Liver (tissue), 9 donors: ENCODE data around the gene RMI1. TPM values are rescaled to one million over a fixed set of nuclear protein-coding genes. Genes with fewer than 3 reads are reported as not detected.

Experiments used
- DNase-seq: peaks from one replicate; pipeline ENCODE4 v3.0.0-alpha.2; 2017; ENCODE audit warnings: low spot score
- H3K27ac ChIP-seq, 2 donors: one replicate each; pipeline ENCODE4 v1.7.0; 2013; ENCODE audit warnings: inconsistent platforms in 2 of 2, low read length in 2 of 2, control low read depth in 1 of 2, low read depth in 1 of 2, mild to moderate bottlenecking in 1 of 2
- H3K27me3 ChIP-seq, 4 donors: one replicate each; pipeline versions ENCODE4 v1.6.1 to v1.7.0; 2013; ENCODE audit warnings: low read length in 3 of 4, inconsistent platforms in 1 of 4, mild to moderate bottlenecking in 1 of 4, moderate library complexity in 1 of 4; ENCODE audit not compliant: control insufficient read depth in 4 of 4, insufficient read depth in 4 of 4
- H3K36me3 ChIP-seq, 4 donors: one replicate each; pipeline versions ENCODE4 v1.6.1 to v1.7.0; 2013; ENCODE audit warnings: low read length in 3 of 4, mild to moderate bottlenecking in 3 of 4, low read depth in 1 of 4, moderate library complexity in 1 of 4; ENCODE audit not compliant: control insufficient read depth in 4 of 4, insufficient read depth in 3 of 4
- H3K4me1 ChIP-seq, 4 donors: one replicate each; pipeline versions ENCODE4 v1.6.1 to v1.7.0; 2013; ENCODE audit warnings: low read length in 3 of 4, mild to moderate bottlenecking in 3 of 4, moderate library complexity in 1 of 4; ENCODE audit not compliant: control insufficient read depth in 4 of 4, insufficient read depth in 4 of 4
- H3K4me3 ChIP-seq, 3 donors: one replicate each; pipeline versions ENCODE4 v1.6.1 to v1.7.0; 2013; ENCODE audit warnings: low read length in 3 of 3, control low read depth in 1 of 3, low read depth in 1 of 3, mild to moderate bottlenecking in 1 of 3
- H3K9ac ChIP-seq, 2 donors: one replicate each; pipeline ENCODE4 v1.7.0; 2013; ENCODE audit warnings: low read length in 2 of 2, mild to moderate bottlenecking in 2 of 2, moderate library complexity in 2 of 2, control low read depth in 1 of 2, low read depth in 1 of 2
- H3K9me3 ChIP-seq, 4 donors: one replicate each; pipeline versions ENCODE4 v1.6.1 to v1.7.0; 2013; ENCODE audit warnings: low read length in 3 of 4; ENCODE audit not compliant: control insufficient read depth in 4 of 4
- ATF3 ChIP-seq: IDR thresholded peaks from 2 replicates; pipeline ENCODE4 v1.6.1; 2016; ENCODE audit warnings: antibody characterized with exemption
- CTCF ChIP-seq: fragments of 150-350 bp; IDR thresholded peaks from 2 replicates; pipeline ENCODE4 v1.5.1; 2017; ENCODE audit warnings: improper control_type of control experiment, low read depth, low read length; ENCODE audit not compliant: missing input control
- EGR1 ChIP-seq, 2 donors: IDR thresholded peaks; 2 replicates each; pipeline ENCODE4 v1.6.1; 2016 to 2018; ENCODE audit warnings: antibody characterized with exemption in 2 of 2, low read depth in 2 of 2
- FOXA1 ChIP-seq: IDR thresholded peaks from 2 replicates; pipeline ENCODE4 v1.6.1; 2016; ENCODE audit warnings: antibody characterized with exemption
- FOXA2 ChIP-seq: IDR thresholded peaks from 2 replicates; pipeline ENCODE4 v1.6.1; 2016; ENCODE audit warnings: antibody characterized with exemption
- HNF4A ChIP-seq, 2 donors: conservative IDR thresholded peaks; 2 replicates each; pipeline ENCODE4 v1.6.1; 2016; ENCODE audit warnings: antibody characterized with exemption in 2 of 2, mild to moderate bottlenecking in 2 of 2
- JUND ChIP-seq, 2 donors: IDR thresholded peaks; 2 replicates each; pipeline ENCODE4 v1.6.1; 2016; ENCODE audit warnings: antibody characterized with exemption in 2 of 2
- MAX ChIP-seq: IDR thresholded peaks from 2 replicates; pipeline ENCODE4 v1.6.1; 2016; ENCODE audit warnings: antibody characterized with exemption
- NR2F2 ChIP-seq: IDR thresholded peaks from 2 replicates; pipeline ENCODE4 v1.6.1; 2016; ENCODE audit warnings: antibody characterized with exemption
- RAD21 ChIP-seq, 2 donors: IDR thresholded peaks; 2 replicates each; pipeline ENCODE4 v1.6.1; 2016; ENCODE audit warnings: antibody characterized with exemption in 2 of 2, mild to moderate bottlenecking in 2 of 2
- REST ChIP-seq: IDR thresholded peaks from 2 replicates; pipeline ENCODE4 v1.6.1; 2016; ENCODE audit warnings: antibody characterized with exemption, mild to moderate bottlenecking
- RXRA ChIP-seq, 2 donors: IDR thresholded peaks; 2 replicates each; pipeline ENCODE4 v1.6.1; 2017 to 2018; ENCODE audit warnings: antibody characterized with exemption in 2 of 2, mild to moderate bottlenecking in 1 of 2
- SP1 ChIP-seq: IDR thresholded peaks from 2 replicates; pipeline ENCODE4 v1.6.1; 2018; ENCODE audit warnings: antibody characterized with exemption, mild to moderate bottlenecking
- TAF1 ChIP-seq: conservative IDR thresholded peaks from 2 replicates; pipeline ENCODE4 v1.6.1; 2016; ENCODE audit warnings: antibody characterized with exemption, mild to moderate bottlenecking
- YY1 ChIP-seq: IDR thresholded peaks from 2 replicates; pipeline ENCODE4 v1.6.1; 2016; ENCODE audit warnings: antibody characterized with exemption, mild to moderate bottlenecking
- ZBTB33 ChIP-seq: IDR thresholded peaks from 2 replicates; pipeline ENCODE4 v1.6.1; 2016; ENCODE audit warnings: antibody characterized with exemption
- WGBS: extraction: QIAGEN DNeasy Blood & Tissue Kit; methylation state at CpG from one replicate; pipeline ENCODE4 v1.1.7; 2013; 5-methylcytosine and 5-hydroxymethylcytosine counted together
- polyA plus RNA-seq, 2 donors: library from polyadenylated mRNA; stranded (reverse) in 1 of 2; unstranded in 1 of 2; fragments of 200-250 nt in 1 of 2; fragments of >200 nt in 1 of 2; fragmentation: Nextera tagmentation in 1 of 2; extraction: Ambion mirVana in 1 of 2; gene quantifications; one replicate each; pipeline versions ENCODE4 v1.2.1 to v1.2.3, GENCODE V29; 2013 to 2015
- total RNA-seq, 2 donors: library from RNA; depleted of rRNA; stranded (reverse); fragments of >200 nt; gene quantifications; one replicate each; pipeline ENCODE4 v1.2.3, GENCODE V29; 2014
- donor health status: healthy.
- donor health status: healthy.
- donor health status: healthy.
- donor health status: healthy.
- donor health status: healthy.

The RMI1 gene
- total and polyA plus RNA-seq, 4 donors = 2.0 to 10.4 (median 4.0) TPM

- Histone ChIP-seq H3K27ac (peak overlapping the region in 1 of 2 donors; percentile 69), H3K9ac (no peak overlapping the region), H3K4me3 (no peak overlapping the region), H3K27me3 (no peaks in the 10 kb centered on the region), H3K9me3 (no peaks in the 10 kb centered on the region), H3K36me3 (no peaks in the 10 kb centered on the region), H3K4me1 (peaks cover 0 to 23% (median 3%) of the 10 kb centered on the region in 4 donors)
- WGBS = 90% methylated on average over 3 of the region's 3 CpGs
- TF ChIP-seq FOXA1 (no peak), MAX (no peak), CTCF (no peak), HNF4A (conservative IDR thresholded peaks at IDR 0.05) (no peak), SP1 (no peak), FOXA2 (no peak), RXRA (IDR thresholded peaks at IDR 0.05) (no peak), ZBTB33 (no peak), TAF1 (no peak), ATF3 (no peak), REST (no peak), RAD21 (IDR thresholded peaks at IDR 0.05) (no peak), EGR1 (IDR thresholded peaks at IDR 0.05; ENCODE audit: low read depth in 2 of 2) (no peak), NR2F2 (no peak), YY1 (no peak), JUND (IDR thresholded peaks at IDR 0.05) (no peak)
- DNase-seq = no peak
These were observed 5.6 kb downstream of the RMI1 start for GRCh38 chr9:83986195-83986594.

- WGBS = 36% methylated on average over 11 of the region's 11 CpGs
- no peak overlapping the region for H3K9ac ChIP-seq
- no peak for TF ChIP-seq JUND (IDR thresholded peaks at IDR 0.05)
- no peak for TF ChIP-seq MAX
- peak; percentile 49 to 57 for TF ChIP-seq HNF4A (conservative IDR thresholded peaks at IDR 0.05)
- TF ChIP-seq FOXA2 = peak; percentile 8
- peak; percentile 5 for TF ChIP-seq ZBTB33
- no peak for TF ChIP-seq REST
These were observed 6.3 kb downstream of the RMI1 start for GRCh38 chr9:83986765-83987401.

More at GRCh38 chr9:83986765-83987401, 6.3 kb downstream of the RMI1 start:
- H3K27me3 ChIP-seq = no peaks in the 10 kb centered on the region
- no peaks in the 10 kb centered on the region for H3K36me3 ChIP-seq
- H3K4me1 ChIP-seq = peaks cover 0 to 20% (median under 1%) of the 10 kb centered on the region in 4 donors
- no peaks in the 10 kb centered on the region for H3K9me3 ChIP-seq
- DNase-seq = no peak
- peak overlapping the region; percentile 51 to 69 for H3K27ac ChIP-seq
- no peak overlapping the region for H3K4me3 ChIP-seq
